GM04504 (cell line): ENCODE results near the gene PAQR9.
"Not testable (repeated sequence)": the region's sequence is repeated elsewhere in the genome, so short reads cannot be mapped to it uniquely, and the experiment has no call there.

Experiments used
- DNase-seq: peaks from one replicate; pipeline ENCODE4 v3.0.0-alpha.2; 2012; ENCODE audit warnings: low read depth

PAQR9 gene, protein sequence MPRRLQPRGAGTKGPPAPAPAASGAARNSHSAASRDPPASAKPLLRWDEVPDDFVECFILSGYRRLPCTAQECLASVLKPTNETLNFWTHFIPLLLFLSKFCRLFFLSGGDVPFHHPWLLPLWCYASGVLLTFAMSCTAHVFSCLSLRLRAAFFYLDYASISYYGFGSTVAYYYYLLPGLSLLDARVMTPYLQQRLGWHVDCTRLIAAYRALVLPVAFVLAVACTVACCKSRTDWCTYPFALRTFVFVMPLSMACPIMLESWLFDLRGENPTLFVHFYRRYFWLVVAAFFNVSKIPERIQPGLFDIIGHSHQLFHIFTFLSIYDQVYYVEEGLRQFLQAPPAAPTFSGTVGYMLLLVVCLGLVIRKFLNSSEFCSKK

DNA sequence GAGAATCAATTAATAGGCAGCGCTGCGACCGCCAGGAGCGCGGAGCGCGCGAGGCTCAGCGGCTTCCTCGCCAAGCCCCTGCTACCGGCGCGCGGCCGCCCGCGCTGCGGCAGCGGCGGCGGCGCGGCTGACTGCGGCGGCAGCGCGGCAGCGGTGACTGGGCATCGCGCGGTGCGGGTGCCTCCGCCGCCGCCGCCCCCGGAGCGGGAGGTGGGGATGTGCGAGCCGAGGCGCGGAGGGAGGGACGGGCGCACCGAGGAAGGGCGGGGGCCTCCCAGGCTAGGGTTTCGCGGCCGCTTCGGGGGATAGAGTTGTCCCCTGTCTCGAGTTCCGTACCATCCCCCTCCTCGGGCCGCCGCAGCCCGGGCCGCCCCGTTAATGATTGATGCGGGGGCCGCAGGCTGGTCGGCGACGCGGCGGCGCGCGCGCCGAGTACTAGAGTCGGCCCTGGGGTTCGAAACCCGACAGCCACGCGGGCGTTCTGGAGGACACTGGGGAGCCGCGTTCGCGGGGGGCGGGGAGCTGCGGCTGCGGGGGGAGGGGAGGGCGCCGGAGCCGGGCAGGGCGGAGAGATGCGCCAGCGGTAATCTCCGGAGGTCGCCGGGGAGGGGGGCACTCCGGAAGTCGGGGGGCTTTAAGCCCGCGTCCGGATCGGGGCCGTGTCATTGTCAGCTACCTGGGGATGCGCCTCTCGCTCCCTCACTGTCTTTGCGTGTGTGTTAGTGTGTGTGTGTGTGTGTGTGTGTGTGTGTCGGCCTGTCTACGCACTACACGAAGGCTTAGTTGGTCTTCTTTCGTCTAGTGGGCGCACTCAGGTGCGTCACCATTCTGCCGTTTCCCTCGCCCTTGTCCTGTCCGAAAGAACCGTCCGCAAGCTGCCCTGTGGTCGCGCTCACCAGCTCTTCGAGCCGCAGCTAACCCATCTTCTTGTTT, at the start of gene PAQR9:
Gene PAQR9, minus strand, starts transcription at position 159 of the 933 bp plus-strand sequence. CDS start 338 bp downstream, outside the sequence.
- DNase-seq, result no peak

DNA sequence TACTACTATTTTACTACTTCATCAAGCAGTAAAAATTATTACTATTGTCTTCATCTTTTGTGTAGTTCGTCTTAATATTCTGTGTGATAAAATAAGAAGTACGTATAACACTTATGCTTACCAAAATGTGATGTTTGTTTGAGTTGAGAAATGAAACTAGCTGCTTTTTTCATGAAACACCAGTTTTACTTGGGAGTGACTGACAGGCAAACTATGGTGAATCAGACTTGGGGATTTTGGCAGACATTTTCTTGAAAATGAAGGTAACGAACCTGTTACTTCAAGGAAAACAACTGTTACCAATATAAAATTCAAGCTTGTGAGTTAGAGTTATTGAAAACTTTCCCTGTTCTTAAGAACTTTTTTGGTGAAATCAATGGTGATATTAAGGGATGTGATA, 48.2 kb upstream of the PAQR9 start:
- DNase-seq, result no peak

DNA sequence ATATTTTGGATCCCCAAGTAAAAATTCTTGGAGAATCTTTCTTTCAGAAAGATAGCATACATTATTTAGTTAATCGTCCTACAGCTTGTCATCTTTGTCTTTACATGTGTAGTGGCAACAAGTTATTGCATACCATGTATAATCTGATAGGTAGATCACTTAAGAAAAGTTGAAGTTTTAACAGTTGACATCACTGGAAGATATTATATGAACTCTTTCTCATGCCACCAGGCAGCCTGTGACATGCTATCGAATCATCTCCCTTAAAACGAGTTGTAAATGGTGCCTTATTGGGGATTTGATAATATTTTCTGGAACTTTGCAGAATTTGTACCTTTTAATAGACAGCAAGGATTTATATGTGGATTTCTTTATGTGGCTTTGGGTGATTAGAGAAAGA, 46.5 kb upstream of the PAQR9 start:
- DNase-seq, result no peak

DNA sequence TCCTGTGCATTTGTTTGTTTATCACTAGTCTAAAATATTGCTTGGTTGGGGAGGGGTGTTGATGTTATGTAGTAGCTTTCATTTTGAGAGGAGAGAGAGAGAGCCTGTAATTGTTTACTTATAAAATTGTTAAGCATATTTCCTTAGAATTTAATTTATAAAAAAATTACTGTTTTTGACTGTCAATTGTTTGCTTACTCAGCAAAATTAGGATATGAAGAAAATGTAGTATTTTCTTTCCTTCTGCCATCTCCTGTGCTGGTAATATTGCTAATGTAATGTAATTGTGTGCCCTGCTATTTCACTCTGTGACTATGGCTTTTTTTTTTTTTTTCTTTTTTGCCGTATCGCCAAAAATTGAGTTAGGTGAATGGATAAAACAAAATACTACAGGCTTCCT, 41.3 kb upstream of the PAQR9 start:
- no peak for DNase-seq

DNA sequence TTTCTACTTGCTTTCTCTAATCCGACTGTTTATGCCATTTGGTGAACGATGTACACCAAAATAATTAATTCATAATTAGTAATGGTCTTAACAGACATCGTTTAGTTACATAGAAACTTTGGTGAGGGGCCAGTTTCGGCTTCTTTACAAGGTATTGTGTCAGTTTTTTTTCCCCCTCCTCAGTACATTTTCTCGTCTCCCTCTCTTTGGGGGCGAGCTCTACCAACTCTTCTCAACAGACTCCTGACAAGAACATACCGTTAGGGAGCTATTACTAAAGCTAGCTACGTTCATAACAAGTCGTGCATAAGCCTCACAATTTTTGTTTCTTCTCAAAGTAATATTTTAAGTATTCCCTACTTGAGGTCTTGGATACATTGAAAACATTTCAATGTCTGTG, 39.3 kb upstream of the PAQR9 start:
- no peak for DNase-seq

DNA sequence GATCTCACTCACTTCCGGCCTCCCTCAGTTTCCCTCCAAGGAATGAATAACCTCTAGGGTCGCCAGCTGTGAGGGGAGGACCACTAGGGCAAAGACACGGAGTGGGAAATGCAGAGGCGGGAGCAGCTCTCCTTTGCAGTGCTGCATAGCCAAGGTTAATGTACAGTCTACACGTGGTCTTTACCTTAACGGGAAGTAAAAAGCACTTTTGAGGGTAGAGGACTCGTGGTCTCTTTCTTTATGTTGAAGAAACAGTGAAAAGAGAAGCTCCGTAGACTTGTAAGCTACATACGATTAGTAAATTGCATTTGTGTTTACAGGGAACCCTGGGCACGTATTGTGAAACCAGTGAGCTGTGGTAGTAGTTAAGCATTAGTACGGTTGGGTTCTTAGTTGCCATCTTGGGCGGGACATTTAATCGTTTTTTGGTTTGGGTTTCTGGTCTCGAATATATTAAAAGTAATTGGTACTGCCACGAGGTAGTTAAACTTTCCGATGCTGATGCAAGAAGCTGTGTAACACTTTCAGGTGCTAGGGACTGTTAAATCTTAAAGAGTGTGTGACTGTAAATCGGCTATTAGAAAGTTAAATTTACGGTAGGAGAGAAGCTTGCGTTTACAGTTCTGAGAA, 38.7 kb upstream of the PAQR9 start:
- DNase-seq, result no peak

DNA sequence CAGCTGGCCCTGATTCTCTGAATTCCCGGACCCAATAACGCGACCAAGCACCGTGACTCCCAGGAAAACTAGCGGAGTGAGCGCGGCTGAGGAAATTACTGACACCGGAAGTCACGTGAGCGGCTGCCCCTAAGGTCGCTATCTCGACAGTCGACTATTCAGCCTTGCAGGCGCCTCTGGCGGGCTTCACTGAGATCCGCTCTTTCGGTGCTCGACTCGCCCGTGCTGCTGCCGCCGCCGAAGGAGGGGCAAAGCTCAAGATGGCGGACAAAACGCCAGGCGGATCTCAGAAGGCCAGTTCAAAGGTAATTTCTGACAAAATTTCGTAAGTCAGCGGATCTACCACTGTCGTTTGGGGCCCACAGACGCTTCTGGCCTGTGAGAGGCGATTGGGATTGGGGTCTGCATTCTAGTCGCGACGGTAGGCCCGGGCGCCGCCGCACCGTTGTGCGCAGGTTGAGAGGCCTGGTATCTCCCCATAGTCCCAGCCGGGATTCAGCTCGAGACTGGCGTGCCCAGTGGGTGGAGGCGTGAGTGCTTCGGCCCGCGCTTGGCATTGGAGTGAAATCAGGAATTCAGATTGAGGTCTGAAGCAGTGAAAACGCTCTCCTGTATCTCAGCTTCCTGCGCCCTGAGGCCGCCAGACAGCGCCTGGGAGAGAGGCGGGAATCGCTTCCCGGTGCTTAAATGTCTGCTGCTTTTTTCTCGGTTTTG, 38.1 kb upstream of the PAQR9 start, which contains the start of gene U2SURP:
Gene U2SURP, plus strand, starts transcription at position 202 of the 714 bp plus-strand sequence. Its CDS starts 59 bp downstream, at position 261.
- DNase-seq, result peak; percentile 98

DNA sequence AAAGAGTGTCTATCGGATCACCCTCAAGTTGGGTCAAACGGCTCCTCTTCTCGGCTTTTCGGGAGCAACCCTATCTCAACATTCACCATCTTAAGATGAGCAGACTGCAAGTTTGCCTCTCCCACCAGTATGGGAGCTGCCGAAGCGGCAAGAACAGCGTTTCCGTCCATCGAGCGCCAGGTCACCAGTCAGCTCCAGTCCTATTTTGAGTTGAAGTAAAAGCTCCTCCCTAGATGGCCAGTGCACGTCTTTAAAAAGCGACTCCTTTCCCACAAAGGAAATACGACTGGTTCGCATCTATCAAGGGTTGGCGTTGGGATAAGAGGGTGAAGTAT, 37.5 kb upstream of the PAQR9 start:
- DNase-seq, result no peak

DNA sequence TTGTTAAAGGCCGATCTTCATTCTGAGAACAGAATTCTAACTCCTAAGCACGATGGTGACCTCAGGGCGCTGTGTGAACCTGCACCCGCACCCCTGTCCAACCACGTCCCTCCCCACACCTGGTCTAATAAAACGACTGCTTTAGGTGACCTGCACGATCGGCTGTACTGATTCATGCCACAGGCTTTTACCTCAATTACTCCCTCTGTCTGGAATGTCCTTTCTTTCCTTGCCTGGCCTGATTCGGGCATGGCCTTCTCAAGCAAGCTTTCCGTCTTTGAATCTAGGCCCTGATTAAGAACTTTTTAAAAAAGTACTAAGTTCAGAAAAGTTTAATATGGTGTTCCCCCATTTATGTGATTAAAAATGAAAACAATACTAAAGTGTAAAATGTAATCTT, 37.1 kb upstream of the PAQR9 start:
- DNase-seq, result no peak

DNA sequence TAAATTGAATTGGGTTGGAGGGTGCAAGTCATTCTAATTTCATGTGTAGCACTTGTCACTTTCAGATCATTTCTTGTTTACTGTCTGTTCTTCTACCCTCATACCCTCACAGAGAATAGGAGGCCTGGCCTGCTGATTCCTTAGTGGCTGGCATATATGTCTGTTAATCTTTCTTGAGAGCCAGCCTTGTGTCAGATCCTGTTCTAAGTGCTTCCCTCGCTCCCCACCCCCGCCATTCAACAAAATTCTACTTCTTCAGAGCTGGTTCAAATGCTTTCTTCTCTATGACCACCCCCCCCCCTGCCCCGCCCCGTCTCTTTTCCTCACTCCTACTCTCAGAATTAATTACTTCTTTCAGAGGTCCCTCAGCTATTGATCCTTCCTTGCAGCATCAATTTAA, 36.4 kb upstream of the PAQR9 start:
- DNase-seq, result no peak

DNA sequence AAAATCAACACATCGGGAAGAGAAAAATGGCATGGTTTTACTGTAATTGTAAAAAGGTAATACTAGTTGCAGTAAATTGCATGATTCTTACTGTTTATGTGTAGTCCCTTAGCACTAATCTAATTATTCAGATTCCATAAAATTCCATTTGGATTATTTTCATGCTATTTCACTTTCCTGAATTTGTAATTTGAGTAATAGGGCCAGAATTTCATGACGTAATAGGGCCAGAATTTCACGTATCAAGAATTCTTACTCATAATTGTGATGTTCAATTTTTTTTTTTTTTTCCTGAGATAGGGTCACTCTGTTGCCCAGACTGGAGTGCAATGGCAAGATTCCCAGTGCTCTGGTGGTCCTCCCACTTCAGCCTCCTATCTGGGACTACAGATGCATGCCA, 35.0 kb upstream of the PAQR9 start:
- no peak for DNase-seq

DNA sequence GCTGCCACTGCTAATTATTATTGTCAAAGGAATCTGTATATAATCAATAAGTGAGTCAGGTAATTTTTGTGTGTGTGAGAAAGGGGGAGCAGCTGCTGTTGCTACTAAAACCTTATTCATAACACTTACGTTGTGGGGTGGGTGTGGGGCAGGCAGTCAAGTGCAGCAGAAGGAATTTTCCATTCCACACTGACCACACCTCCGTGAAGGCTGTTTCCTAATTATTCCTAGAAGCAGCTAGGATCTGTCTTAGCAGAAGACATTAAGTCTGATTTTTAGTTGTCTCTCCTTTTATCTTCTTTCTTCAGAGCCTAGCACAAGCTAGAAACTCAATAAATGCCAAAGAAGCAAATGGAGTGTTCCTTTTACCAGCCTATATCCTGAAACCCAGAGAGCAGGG, 33.9 kb upstream of the PAQR9 start:
- no peak for DNase-seq

DNA sequence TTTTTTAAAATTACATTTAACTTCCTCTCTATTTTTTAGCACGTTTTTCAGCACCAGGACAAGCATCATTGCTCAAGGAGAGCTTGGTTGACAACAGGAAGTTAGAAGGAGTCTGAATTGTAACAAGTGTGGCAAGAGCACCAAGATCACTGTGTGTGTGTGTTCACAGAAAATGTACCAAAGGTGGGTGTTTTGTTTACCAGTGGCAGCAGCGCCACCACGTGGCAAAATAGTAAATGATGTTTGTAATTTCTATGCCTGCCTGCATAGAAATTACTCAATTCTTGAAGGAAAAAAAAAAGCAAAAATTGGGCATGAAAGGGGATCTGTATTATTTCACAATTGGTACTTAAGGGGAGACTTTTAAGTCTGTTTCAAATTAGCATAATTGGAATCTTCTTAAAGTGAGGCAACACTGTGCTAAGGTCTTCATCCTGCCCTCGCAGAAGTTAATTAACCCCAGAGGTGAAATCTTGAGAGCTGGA, 30.5 kb upstream of the PAQR9 start:
- DNase-seq, result no peak

DNA sequence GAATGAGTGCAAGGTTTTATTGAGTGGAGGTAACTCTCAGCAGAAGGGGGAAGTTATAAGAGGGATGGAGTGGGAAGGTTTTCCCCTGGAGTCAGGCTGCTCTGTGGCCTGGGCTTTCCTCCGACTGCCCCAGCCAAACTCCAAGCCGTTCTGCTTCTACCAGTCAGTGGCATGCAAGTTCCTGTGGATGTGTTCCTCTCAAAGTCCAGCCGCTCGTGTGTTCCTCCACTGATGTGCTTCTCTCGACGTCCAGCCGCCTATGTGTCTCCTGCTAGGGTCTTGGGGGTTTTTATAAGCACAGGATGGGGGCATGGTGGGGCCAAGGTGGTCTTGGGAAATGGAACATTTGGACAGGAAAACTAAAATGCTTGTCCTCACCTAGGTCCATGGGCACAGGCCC, 28.8 kb upstream of the PAQR9 start:
- DNase-seq, result no peak

DNA sequence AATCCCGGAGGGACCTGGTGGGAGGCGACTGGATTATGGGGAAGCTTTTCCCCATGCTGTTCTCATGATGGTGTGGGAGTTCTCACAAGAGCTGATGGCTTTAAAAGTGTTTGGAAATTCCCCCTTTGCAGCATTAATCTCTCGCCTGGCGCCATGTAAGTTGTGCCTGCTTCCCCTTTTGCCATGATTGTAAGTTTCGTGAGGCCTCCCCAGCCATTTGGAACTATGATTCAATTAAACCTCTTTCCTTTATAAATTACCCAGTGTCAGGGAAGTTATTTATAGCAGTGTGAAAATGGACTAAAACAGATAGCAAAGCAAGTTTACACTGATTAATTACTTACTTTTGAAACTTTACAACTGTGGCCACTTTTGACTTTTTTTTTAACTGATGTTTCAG, 27.2 kb upstream of the PAQR9 start:
- no peak for DNase-seq

DNA sequence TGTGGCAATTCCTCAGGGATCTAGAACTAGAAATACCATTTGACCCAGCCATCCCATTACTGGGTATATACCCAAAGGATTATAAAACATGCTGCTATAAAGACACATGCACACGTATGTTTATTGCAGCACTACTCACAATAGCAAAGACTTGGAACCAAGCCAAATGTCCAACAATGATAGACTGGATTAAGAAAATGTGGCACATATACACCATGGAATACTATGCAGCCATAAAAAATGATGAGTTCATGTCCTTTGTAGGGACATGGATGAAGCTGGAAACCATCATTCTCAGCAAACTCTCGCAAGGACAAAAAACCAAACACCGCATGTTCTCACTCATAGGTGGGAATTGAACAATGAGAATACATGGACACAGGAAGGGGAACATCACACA, 25.4 kb upstream of the PAQR9 start:
- DNase-seq, result not testable (repeated sequence)

DNA sequence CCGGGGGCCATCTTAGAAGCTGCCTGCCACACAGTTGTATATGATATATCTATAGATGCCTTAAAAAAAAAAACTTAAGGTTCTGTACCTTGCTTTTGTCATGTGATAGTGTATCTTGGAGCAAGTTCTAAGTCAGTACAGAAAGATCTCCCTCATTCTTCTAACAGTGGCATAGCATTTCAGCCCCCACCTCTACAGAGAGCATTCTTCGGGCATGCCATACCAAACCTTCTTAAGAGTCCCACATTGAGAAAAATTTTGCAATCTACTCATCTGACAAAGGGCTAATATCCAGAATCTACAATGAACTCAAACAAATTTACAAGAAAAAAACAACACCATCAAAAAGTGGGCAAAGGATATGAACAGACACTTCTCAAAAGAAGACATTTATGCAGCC, 24.7 kb upstream of the PAQR9 start:
- DNase-seq, result not testable (repeated sequence)

DNA sequence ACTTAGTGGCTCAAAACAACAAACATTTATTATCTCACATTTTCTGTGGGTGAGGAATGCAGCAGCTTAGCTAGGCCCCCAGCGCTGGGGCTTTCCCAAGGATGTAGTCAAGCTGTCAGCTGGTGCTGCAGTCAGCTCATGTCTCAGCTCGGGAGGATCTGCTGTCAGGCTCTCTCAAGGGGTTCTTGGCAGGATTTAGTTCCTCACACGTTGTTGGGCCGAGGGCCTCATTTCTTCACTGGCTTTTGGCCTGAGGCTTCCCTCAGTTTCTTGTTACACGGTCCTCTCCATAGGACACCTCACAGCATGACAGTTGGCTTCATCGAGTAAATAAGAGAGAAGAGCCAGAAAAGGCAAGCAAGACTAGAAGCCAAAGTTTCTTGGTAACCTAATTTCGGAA, 24.2 kb upstream of the PAQR9 start:
- no peak for DNase-seq

DNA sequence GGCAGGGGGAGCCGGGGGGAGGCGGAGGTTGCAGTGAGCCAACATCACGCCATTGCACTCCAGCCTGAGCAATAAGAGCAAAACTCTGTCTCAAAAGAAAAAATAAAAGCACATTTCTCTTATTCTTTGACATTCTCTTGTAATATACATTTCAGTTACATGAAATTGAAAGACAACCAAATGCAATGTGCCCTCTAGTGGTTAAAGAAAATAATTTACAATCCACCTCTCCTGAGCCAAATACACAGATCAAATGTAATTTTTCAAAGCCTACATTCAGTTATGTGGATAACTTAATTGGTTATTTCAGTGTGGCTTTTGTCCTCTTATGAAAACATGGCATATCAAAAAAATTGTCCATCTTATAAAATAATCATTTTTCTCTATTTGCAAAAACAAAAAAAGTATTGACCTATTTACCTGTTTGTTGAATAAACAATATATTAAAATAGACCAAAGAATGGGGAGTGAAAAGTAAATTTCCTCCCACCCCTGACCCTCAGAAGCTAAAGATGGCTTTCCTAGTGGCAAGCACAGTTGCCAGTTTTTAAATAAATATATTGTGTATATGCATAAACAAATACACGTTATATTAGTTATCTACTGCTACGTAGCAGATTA, 23.7 kb upstream of the PAQR9 start:
- peak; percentile 10 for DNase-seq

DNA sequence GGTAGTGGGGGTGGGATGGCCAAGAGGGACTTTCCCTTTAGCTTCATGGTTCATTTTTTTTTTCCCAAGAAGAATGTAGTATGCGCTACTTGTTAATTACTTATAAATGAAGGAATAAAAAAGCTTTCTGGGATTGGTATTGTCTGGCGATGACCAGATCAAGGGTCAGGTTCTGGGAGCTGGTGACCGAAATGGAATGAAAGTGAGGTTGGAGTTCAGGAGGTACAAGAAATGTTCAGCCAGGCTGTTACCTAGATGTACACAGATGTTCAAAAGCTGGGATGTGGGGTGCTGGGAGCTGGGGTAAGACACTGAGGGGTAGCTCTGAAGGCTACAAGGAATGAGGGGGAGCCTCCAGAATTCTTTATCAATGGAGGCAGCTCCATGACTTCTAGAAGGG, 20.8 kb upstream of the PAQR9 start:
- DNase-seq, result no peak

DNA sequence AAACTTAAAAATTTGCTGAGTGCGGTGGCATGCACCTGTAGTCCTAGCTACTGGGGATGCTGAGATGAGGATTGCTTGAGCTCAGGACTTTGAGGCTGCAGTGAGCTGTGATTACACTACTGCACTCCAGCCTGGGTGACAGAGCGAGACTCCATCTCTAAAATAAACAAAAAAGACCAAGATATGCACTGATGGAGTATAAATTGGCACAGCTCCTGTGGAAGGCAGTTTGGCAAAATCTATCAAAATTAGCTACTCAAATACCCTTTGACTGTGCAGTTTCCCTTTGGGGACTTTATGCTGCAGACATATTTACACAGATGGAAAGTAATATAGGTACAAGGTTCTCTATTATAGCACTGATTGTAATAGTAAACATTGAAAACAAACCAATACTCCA, 19.8 kb upstream of the PAQR9 start:
- DNase-seq, result no peak
